HepG2 (cell line): ENCODE measurements around the gene COASY. TPM values are rescaled to one million over a fixed set of nuclear protein-coding genes. Genes with fewer than 3 reads are reported as not detected.
A peak's percentile ranks its signal among the peaks of the same experiment; 100 is the strongest.

Experiments used
- CBX5 ChIP-seq: sonication (generic); formaldehyde crosslinking; IDR thresholded peaks from 2 replicates; pipeline ENCODE4 v1.4.0; 2020; ENCODE audit warnings: missing genetic modification reagents, borderline replicate concordance
- FOXK1 ChIP-seq: sonication (generic); formaldehyde crosslinking; IDR thresholded peaks from 2 replicates; pipeline ENCODE4 v1.4.0; 2020; ENCODE audit warnings: low read depth, missing genetic modification reagents, borderline replicate concordance
- GABPA ChIP-seq, 2 experiments: IDR thresholded peaks; 2 replicates each; pipeline ENCODE4 v1.6.1; 2011 to 2016; ENCODE audit warnings: low read depth in 2 of 2, low read length in 1 of 2, missing biosample characterization in 1 of 2, missing genetic modification characterization in 1 of 2
- NONO ChIP-seq, 2 experiments: fragments of 450-650 bp in 1 of 2; sonication (generic) in 1 of 2; formaldehyde crosslinking in 1 of 2; IDR thresholded peaks in 1 of 2; conservative IDR thresholded peaks in 1 of 2; 2 replicates each; pipeline versions ENCODE4 v1.6.1 to v1.8.0; 2017 to 2022; ENCODE audit warnings: mild to moderate bottlenecking in 1 of 2, missing genetic modification reagents in 1 of 2, moderate library complexity in 1 of 2
- NPAS2 ChIP-seq: sonication (generic); formaldehyde crosslinking; IDR thresholded peaks from 2 replicates; pipeline ENCODE4 v1.8.0; 2022; ENCODE audit warnings: mild to moderate bottlenecking, missing genetic modification reagents, borderline replicate concordance
- PHF8 ChIP-seq: sonication (generic); formaldehyde crosslinking; IDR thresholded peaks from 2 replicates; pipeline ENCODE4 v1.5.0; 2020; ENCODE audit warnings: missing genetic modification reagents
- RBAK ChIP-seq: sonication (generic); formaldehyde crosslinking; IDR thresholded peaks from 2 replicates; pipeline ENCODE4 v1.5.1; 2020; ENCODE audit warnings: mild to moderate bottlenecking, missing genetic modification reagents
- RBM22 ChIP-seq: fragments of 200-400 bp; formaldehyde crosslinking; optimal IDR thresholded peaks from 2 replicates; pipeline ENCODE3; 2017; ENCODE audit warnings: mild to moderate bottlenecking, low read length, moderate library complexity
- SIX4 ChIP-seq: sonication (generic); formaldehyde crosslinking; IDR thresholded peaks from 2 replicates; pipeline ENCODE4 v1.4.0; 2020; ENCODE audit warnings: missing genetic modification reagents
- STAG1 ChIP-seq: sonication (generic); formaldehyde crosslinking; IDR thresholded peaks from 2 replicates; pipeline ENCODE4 v1.4.0; 2020; ENCODE audit warnings: missing genetic modification reagents
- SUZ12 ChIP-seq: fragments of 150-350 bp; IDR thresholded peaks from 2 replicates; pipeline ENCODE4 v1.6.1; 2014; ENCODE audit warnings: low read depth, low read length
- THYN1 ChIP-seq: sonication (generic); formaldehyde crosslinking; IDR thresholded peaks from 2 replicates; pipeline ENCODE4 v1.8.1; 2023; ENCODE audit warnings: low read depth, mild to moderate bottlenecking, moderate library complexity, missing genetic modification reagents, borderline replicate concordance
- TMF1 ChIP-seq: sonication (generic); formaldehyde crosslinking; IDR thresholded peaks from 2 replicates; pipeline ENCODE4 v1.8.1; 2022; ENCODE audit warnings: low read depth, missing genetic modification reagents
- TP53 ChIP-seq: sonication (generic); formaldehyde crosslinking; conservative IDR thresholded peaks from 2 replicates; pipeline ENCODE4 v1.4.0; 2020; ENCODE audit warnings: missing genetic modification reagents
- ZNF3 ChIP-seq: IDR thresholded peaks from 2 replicates; pipeline ENCODE4 v1.7.0; 2017; ENCODE audit warnings: inconsistent platforms
- ZNF841 ChIP-seq: sonication (generic); formaldehyde crosslinking; IDR thresholded peaks from 2 replicates; pipeline ENCODE4 v1.8.1; 2023; ENCODE audit warnings: missing genetic modification reagents, borderline replicate concordance
- polyA plus RNA-seq, 8 experiments: library from polyadenylated mRNA; depleted of rRNA in 3 of 8; stranded (reverse) in 7 of 8; unstranded in 1 of 8; fragments of >200 nt; fragmentation: Illumina TruSeq in 4 of 8; extraction: Trizol in 4 of 8; gene quantifications; 2 replicates each; pipeline versions ENCODE4 v1.2.1 to v1.2.3, GENCODE V29; 2011 to 2016; ENCODE audit warnings: low read depth in 4 of 8, missing spikeins in 1 of 8, mixed read lengths in 1 of 8; ENCODE audit not compliant: insufficient read depth in 1 of 8
- total RNA-seq, 5 experiments: library from RNA; depleted of rRNA; stranded (reverse); fragments of >200 nt; fragmentation: Illumina TruSeq; extraction: Trizol; gene quantifications; 2 replicates each; pipeline ENCODE4 v1.2.3, GENCODE V29; 2016; ENCODE audit warnings: low read depth in 1 of 5
- TF ChIP-seq, protein P1 (sequence below): sonication (generic); formaldehyde crosslinking; IDR thresholded peaks from 2 replicates; pipeline ENCODE4 v1.8.1; 2023; ENCODE audit warnings: mild to moderate bottlenecking, inconsistent platforms, moderate library complexity, missing genetic modification reagents, borderline replicate concordance
- TF ChIP-seq, protein P2 (sequence below): sonication (generic); formaldehyde crosslinking; IDR thresholded peaks from 2 replicates; pipeline ENCODE4 v1.4.0; 2020; ENCODE audit warnings: missing genetic modification reagents, borderline replicate concordance
- TF ChIP-seq, protein P3 (sequence below): sonication (generic); formaldehyde crosslinking; IDR thresholded peaks from 2 replicates; pipeline ENCODE4 v1.9.0; 2021; ENCODE audit warnings: missing genetic modification reagents, borderline replicate concordance
- TF ChIP-seq, protein P4 (sequence below): sonication (generic); formaldehyde crosslinking; conservative IDR thresholded peaks from 2 replicates; pipeline ENCODE4 v1.8.0; 2022; ENCODE audit warnings: missing genetic modification reagents

COASY gene
- total and polyA plus RNA-seq, 2 of the 13 experiments (the other 11 are each of a cell fraction or from before 2014, with no cell fraction given): 90.7 to 125 TPM

DNA sequence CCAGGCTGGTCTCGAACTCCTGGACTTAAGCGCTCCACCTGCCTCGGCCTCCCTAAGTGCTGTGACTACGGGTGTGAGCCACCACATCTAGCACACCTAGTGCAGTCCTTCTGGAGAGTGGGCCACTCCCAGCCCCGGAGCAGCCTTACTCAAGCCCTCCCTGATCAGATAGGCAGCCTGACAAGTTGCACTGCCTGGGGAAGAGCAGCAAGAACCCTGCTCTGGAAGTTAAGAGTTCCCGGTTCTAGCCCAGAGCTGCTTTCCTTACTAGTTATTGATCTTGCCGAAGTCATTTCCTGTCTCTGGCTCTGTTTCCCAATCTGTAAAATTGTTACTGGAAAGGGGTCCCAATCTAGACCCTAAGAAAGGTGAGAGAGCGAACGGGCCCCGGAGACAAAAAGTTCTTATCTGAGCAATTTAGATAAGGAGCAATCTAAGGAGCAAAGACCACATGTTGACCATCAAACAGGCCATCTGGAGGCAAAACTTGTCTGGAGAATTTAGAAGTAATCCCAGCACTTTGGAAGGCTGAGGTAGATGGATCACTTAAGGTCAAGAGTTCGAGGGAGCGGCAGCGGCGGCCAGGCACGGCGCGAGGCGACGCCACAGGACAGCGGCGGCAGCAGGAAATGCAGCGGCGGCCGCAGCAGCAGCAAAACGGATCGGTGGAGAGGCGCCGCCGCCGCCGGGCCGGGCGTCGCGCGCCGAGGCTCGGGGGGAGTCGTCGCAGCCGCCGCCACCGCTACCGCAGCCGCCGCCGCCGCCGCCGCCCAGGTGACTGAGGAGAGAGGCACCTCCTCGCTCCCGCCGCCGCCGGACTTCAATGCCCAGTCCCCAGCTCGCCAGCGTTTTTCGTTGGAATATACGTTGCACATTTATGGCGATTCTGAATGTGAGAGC, 30.2 kb upstream of the COASY start (continued):
- TF ChIP-seq, protein P1, sequence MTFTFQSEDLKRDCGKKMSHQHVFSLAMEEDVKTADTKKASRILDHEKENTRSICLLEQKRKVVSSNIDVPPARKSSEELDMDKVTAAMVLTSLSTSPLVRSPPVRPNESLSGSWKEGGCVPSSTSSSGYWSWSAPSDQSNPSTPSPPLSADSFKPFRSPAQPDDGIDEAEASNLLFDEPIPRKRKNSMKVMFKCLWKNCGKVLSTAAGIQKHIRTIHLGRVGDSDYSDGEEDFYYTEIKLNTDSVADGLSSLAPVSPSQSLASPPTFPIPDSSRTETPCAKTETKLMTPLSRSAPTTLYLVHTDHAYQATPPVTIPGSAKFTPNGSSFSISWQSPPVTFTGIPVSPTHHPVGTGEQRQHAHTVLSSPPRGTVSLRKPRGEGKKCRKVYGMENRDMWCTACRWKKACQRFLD (CRISPR knock-in tag): no peak
- TF ChIP-seq SUZ12 (no peak), GABPA (IDR thresholded peaks at IDR 0.05; ENCODE audit: low read depth, low read length) (no peak), GABPA (CRISPR knock-in tag; IDR thresholded peaks at IDR 0.05; ENCODE audit: low read depth) (no peak), NONO (IDR thresholded peaks at IDR 0.05) (no peak), NONO (CRISPR knock-in tag; conservative IDR thresholded peaks at IDR 0.05) (0 out of 2 replicates have a peak, but pooled peaks have one; percentile 35), RBAK (CRISPR knock-in tag) (no peak), FOXK1 (CRISPR knock-in tag) (0 out of 2 replicates have a peak, but pooled peaks have one; percentile 28), THYN1 (CRISPR knock-in tag) (no peak), NPAS2 (CRISPR knock-in tag) (no peak), TMF1 (CRISPR knock-in tag) (no peak), STAG1 (CRISPR knock-in tag) (peak; percentile 54), PHF8 (peak; percentile 41), SIX4 (CRISPR knock-in tag) (no peak), TP53 (no peak), ZNF841 (no peak), RBM22 (no peak), ZNF3 (CRISPR knock-in tag) (no peak), CBX5 (CRISPR knock-in tag) (no peak)
- TF ChIP-seq, protein P2, sequence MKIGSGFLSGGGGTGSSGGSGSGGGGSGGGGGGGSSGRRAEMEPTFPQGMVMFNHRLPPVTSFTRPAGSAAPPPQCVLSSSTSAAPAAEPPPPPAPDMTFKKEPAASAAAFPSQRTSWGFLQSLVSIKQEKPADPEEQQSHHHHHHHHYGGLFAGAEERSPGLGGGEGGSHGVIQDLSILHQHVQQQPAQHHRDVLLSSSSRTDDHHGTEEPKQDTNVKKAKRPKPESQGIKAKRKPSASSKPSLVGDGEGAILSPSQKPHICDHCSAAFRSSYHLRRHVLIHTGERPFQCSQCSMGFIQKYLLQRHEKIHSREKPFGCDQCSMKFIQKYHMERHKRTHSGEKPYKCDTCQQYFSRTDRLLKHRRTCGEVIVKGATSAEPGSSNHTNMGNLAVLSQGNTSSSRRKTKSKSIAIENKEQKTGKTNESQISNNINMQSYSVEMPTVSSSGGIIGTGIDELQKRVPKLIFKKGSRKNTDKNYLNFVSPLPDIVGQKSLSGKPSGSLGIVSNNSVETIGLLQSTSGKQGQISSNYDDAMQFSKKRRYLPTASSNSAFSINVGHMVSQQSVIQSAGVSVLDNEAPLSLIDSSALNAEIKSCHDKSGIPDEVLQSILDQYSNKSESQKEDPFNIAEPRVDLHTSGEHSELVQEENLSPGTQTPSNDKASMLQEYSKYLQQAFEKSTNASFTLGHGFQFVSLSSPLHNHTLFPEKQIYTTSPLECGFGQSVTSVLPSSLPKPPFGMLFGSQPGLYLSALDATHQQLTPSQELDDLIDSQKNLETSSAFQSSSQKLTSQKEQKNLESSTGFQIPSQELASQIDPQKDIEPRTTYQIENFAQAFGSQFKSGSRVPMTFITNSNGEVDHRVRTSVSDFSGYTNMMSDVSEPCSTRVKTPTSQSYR (CRISPR knock-in tag): no peak
- TF ChIP-seq, protein P3, sequence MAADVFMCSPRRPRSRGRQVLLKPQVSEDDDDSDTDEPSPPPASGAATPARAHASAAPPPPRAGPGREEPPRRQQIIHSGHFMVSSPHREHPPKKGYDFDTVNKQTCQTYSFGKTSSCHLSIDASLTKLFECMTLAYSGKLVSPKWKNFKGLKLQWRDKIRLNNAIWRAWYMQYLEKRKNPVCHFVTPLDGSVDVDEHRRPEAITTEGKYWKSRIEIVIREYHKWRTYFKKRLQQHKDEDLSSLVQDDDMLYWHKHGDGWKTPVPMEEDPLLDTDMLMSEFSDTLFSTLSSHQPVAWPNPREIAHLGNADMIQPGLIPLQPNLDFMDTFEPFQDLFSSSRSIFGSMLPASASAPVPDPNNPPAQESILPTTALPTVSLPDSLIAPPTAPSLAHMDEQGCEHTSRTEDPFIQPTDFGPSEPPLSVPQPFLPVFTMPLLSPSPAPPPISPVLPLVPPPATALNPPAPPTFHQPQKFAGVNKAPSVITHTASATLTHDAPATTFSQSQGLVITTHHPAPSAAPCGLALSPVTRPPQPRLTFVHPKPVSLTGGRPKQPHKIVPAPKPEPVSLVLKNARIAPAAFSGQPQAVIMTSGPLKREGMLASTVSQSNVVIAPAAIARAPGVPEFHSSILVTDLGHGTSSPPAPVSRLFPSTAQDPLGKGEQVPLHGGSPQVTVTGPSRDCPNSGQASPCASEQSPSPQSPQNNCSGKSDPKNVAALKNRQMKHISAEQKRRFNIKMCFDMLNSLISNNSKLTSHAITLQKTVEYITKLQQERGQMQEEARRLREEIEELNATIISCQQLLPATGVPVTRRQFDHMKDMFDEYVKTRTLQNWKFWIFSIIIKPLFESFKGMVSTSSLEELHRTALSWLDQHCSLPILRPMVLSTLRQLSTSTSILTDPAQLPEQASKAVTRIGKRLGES (CRISPR knock-in tag): no peak
- TF ChIP-seq, protein P4, sequence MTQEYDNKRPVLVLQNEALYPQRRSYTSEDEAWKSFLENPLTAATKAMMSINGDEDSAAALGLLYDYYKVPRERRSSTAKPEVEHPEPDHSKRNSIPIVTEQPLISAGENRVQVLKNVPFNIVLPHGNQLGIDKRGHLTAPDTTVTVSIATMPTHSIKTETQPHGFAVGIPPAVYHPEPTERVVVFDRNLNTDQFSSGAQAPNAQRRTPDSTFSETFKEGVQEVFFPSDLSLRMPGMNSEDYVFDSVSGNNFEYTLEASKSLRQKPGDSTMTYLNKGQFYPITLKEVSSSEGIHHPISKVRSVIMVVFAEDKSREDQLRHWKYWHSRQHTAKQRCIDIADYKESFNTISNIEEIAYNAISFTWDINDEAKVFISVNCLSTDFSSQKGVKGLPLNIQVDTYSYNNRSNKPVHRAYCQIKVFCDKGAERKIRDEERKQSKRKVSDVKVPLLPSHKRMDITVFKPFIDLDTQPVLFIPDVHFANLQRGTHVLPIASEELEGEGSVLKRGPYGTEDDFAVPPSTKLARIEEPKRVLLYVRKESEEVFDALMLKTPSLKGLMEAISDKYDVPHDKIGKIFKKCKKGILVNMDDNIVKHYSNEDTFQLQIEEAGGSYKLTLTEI (CRISPR knock-in tag): no peak
